HG02623 (cell line): ENCODE measurements around the gene PIK3CB.
"Not testable (repeated sequence)": the region's sequence is repeated elsewhere in the genome, so short reads cannot be mapped to it uniquely, and the experiment has no call there.

Experiments used
- ATAC-seq: cut with Tn5 transposase; IDR thresholded peaks from one replicate; pipeline ENCODE4 v1.9.1; 2021; ENCODE audit warnings: moderate library complexity; ENCODE audit not compliant: unreplicated experiment

The PIK3CB gene

DNA sequence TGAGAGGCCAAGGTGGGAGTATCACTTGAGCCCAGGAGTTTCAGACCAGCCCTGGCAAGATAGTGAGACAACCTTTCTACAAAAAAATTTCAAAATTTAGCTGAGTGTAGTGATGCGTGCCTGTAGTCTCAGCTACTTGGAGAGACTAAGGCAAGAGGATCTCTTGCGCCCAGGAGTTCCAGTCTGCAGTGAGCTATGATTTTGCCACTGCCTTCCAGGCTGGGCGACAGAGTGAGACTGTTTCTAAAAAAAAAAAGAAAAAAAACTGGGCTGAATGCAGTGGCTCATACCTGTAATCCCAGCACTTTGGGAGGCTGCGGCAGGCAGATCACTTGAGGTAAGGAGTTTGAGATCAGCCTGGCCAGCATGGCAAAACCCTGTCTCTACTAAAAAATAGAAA, 14.0 kb upstream of the PIK3CB start:
- ATAC-seq: no peak

DNA sequence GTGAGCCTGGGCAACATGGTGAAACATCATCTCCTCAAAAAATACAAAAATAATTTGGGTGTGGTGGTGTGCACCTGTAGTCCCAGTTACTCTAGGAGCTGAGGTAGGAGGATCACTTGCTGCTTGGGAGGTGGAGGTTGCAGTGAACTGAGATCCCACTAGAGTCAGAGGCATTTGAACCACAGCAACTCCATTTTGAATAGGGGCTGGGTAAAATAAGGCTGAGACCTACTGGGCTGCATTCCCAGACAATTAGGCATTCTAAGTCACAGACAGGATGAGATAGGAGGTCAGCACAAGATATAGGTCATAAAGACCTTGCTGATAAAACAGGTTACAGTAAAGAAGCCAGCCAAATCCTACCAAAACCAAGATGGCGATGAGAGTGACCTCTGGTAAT, 12.1 kb upstream of the PIK3CB start:
- not testable (repeated sequence) for ATAC-seq

DNA sequence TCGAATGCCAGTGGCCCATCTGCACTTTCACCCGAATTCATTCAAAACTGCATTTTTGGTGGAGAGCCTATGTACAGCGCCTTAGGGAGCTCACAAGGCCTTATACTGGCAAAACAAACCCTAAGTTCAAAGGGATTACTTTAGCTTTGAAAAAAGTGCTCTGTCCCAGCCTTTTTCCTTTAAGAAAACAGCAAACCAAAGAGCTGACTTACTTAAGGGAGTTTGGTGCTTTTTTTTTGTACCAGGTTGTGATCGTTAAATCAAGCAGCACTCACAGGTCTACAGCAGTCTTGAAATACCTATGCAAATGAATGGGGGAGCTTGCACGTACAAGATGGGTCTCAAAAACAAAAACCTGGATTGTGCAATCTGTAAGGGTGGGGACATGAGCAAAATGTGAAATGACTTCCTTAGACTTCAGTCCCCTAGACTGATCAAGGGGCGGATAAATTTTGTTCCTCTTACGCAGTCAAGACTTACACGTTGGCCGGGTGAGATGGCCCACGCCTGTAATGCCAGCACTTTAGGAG, 11.6 kb upstream of the PIK3CB start:
- ATAC-seq: no peak

DNA sequence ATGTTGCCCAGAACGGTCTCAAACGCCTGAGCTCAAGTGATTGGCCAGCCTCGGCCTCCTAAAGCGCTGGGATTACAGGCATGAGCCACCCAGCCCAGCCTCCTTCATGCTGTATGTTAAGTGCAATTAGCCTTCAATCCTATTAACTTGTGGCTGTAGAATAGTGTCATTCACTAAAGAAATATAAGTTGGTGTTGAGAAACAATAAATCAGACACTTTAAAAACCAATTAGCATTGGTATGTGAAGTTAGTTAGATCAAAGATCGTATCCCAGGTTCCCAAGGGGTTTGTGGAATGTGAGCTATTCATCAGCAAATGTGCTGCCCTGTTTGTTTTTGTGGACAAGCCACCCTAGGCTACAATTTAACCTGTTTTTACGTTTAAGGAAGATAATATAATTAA, 11.0 kb upstream of the PIK3CB start:
- no peak for ATAC-seq

DNA sequence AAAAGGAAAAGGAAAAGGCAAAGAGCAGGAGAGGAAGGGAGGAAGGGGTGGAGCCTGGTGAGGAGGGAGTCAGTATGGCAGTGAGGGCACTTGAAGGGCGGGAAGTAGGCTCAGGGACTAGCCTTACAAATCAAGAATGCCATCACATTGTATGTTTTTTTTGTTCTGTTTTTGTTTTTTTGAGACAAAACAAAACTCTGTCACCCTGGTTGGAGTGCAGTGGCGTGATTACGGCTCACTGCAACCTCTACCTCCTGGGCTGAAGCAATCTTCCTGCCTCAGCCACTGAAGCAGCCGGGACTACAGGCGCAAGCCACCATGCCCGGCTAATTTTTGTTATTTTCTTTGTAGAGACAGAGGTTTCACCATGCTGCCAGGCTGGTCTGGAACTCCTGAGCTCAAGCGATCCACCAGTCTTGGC, 10.5 kb upstream of the PIK3CB start:
- no peak for ATAC-seq

DNA sequence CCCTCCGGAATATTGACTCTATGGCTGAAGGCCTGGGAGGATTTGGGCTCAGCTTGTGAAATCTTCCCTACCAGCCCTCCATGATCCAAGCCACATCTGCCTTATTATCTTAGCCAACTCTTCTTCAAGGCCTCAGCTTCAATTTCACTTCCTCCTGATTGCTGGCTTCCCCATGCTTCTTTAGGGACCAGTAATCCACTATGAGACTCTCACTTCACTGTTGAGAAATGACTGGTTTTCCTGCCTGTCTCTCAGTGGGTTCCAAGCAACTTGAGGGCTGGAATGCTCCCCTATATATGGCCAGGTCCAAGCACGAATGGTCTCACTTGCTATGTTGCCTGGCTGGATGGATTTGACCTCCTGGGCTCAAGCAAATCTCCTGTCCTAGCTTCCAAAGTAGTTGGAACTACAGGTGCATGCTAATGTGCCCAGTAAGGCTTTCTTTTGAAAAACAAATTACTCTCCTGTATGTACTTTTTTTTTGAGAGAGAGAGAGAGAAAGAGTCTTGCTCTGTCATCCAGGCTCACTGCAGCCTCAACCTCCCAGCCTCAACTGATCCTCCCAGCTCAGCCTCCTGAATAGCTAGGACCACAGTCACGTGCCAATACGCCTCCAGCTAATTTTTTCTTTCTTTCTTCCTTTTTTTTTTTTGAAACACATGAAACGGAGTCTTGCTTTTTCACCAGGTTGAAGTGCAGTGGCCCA, 7.9 kb upstream of the PIK3CB start:
- no peak for ATAC-seq

DNA sequence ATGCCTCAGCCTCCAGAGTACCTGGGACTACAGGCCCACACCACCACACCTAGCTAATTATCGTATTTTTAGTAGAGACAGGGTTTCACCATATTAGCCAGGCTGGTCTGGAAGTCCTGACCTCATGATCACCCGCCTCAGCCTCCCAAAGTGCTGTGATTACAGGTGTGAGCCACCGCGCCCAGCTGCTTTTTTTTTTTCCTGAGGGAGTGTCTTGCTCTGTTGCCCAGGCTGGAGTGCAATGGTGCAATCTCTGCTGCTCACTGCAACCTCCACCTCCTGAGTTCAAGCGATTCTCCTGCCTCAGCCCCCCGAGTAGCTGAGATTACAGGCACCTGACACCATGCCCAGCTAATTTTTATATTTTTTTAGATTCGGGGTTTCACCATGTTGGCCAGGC, 3.7 kb upstream of the PIK3CB start:
- not testable (repeated sequence) for ATAC-seq

DNA sequence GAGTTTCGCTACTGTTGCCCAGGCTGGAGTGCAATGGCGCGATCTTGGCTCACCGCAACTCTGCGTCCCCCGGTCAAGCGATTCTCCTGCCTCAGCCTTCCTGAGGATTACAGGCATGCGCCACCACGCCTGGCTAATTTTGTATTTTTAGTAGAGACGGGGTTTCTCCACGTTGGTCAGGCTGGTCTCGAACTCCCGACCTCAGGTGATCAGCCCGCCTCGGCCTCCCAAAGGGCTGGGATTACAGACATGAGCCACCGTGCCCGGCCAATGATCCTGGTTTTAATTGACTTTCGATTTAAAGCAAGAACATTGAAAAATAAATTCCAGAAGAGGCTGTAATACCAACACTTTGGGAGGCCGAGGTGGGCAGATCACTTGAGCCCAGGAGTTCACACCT, 1.1 kb upstream of the PIK3CB start:
- not testable (repeated sequence) for ATAC-seq

DNA sequence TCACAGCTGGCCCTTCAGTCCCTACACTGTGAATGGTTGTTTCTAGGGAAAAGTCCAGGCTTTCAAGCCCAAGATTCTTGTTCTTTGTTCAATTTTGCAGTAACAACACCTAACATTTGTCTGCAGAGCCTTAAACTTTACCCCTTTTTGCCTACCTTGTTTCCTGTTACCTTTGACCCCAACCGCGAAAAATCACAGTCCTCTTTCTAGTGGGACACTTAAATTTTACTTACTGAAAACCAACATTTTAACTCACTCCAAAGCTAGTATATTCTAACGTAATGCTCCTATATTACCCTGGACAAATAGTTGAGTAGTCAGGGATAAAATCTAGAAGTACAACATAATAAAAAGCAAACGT, 649 bp upstream of the PIK3CB start:
- ATAC-seq: no peak

DNA sequence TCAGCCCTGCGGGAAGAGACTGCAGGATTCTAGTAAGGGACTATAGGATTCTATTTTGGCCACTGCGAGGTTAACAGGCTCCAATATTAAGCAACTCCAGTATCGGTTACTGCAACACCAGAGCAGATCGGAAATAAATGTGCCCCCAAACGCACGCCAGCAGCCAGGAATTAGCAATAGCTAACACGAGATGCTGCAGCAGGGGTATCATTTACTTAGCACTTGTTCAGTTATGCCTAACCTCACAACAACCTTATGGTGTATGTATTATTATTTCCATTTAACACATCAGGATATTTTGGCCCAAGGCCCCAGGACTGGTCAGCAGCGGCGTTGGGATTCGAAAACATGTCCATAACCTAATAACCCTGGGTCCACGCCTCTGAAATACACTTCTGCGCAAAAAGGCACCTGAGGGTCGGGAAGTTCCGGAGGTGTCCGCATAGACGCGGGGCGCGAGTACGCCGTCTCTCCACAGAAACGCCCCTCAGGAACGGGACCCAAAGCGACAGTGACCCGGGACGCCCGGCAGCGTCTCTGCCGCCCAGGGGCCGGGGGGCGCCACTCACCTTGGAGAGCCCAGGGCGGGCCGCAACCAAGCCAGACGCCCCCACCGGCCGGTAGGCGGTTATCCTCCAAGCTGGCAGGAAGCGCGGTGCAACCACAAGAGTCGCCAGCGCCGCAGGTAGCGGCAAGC, 681 bp downstream of the PIK3CB start:
- ATAC-seq: peak; percentile 40

DNA sequence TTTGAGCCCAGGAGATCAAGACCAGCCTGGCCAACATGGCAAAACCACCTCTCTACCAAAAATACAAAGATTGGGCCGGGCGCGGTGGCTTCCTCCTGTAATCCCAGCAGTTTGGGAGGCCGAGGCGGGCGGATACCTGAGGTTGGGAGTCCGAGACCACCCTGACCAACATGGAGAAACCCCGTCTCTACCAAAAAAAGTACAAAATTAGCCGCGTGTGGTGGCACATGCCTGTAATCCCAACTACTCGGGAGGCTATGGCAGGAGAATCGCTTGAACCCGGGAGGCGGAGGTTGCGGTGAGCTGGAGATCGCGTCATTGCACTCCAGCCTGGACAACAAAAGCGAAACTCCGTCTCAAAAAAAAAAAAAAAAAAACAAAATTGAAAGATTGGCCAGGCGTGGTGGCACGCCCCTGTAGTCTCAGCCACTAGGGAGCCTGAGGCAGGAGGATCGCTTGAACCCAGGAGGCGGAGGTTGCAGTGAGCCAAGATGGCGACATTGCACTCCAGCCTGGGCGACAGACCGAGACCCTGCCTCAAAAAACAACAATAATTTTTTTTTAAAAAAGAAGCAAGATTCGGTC, 2.2 kb downstream of the PIK3CB start:
- ATAC-seq: not testable (repeated sequence)

DNA sequence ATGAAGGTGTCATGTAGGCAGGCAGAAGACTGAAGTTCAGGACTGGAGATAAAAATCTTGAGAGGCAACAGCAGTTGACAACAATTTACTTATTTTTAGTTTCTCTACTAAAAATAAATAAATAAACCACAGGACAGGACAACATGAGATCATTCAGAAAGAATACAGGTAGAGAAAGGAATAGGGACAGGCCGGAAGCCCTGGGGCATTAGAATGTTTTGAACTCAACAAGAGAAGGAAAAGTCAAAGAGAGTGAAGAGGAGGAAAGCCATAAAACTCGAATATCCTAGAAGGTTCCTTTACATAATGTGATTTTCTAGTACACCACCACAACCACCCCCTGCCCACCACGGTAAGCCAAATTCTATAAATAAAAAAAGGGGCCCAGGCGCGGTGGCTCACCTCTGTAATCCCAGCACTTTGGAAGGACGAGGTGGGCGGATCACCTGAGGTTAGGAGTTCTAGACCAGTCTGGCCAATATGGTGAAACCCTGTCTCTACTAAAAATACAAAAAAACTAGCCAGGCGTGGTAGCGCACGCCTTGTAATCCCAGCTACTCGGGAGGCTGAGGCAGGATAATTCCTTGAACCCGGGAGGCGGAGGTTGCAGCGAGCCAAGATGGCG, 4.7 kb downstream of the PIK3CB start:
- no peak for ATAC-seq

DNA sequence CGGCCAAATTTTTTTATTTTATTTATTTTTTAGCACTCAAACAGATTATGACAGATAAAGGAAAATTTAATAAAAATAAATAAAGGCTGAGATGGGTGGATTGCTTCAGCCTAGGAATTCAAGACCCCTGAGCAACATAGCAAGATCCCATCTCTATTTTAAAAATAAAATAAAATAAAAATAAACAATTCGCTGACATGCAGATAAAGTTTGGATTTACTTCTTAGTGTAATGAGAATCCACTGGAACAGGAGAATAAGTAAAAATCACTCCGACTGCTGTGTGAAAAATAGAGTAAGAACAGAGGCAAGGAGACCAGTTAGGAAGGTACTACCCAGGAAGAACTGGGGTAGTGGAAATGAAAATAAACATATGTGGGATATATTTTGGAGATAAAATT, 5.6 kb downstream of the PIK3CB start:
- ATAC-seq: no peak

DNA sequence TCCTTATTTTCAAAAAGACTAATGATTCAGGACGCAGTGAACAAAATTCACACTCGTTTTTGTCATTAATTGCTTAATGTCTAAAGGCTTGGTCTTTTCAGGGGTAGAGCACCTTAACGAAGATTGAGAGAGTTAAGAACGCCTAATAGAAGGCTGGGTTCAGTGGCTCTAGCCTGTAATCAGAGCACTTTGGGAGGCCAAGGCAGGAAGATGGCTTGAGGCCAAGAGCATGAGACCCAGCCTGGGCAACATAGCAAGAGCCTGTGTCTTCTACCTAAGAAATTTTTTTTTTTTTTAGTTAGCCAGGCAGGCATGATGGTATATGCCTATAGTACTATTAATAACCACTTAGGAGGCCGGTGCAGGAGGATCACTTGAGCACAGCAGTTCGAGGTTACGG, 7.5 kb downstream of the PIK3CB start:
- ATAC-seq: no peak

DNA sequence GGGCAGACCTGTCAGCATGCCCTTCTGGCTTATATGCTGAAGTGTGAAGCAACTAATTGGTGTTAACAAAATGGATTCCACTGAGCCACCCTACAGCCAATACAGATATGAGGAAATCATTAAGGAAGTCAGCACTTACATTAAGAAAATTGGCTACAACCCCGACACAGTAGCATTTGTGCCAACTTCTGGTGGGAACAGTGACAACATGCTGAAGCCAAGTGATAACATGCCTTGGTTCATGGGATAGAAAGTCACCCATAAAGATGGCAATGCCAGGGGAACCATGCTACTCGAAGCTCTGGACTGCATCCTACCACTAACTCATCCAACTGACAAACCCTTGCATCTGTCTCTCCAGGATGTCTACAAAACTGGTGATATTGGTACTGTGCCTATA, 9.4 kb downstream of the PIK3CB start:
- ATAC-seq: no peak

DNA sequence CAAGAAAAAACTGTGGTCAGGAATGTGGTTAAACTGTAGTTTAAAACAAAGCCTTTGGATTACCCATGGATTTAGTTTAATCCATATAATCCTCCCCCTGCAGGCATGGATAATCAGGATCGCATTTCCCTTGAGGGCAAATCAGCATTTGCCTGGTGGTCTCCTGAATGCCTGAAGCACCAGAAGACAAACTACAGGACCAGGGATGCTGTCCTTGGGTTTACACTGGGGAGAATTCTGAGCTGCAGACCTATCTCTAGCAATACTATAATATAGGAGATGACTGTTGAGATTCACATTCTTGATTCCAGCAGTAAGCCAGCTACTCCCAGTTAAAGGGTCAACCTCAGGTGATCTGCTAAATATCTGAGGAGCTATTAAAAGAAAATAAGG, 10.6 kb downstream of the PIK3CB start:
- ATAC-seq: no peak

DNA sequence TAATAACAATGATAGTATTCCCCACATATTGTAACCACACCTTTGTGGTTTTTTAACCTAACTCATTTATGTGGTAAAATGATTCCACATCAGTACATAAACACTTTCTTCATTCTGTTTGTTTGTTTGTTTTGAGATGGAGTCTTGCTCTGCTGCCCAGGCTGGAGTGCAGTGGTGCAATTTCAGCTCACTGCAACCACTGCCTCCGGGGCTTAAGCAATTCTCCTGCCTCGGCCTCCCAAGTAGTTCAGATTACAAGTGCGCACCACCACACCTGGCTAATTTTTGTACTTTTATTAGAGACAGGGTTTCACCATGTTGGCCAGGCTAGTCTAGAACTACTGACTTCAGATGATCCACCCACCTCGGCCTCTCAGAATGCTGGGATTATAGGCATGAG, 14.3 kb downstream of the PIK3CB start:
- ATAC-seq: not testable (repeated sequence)

DNA sequence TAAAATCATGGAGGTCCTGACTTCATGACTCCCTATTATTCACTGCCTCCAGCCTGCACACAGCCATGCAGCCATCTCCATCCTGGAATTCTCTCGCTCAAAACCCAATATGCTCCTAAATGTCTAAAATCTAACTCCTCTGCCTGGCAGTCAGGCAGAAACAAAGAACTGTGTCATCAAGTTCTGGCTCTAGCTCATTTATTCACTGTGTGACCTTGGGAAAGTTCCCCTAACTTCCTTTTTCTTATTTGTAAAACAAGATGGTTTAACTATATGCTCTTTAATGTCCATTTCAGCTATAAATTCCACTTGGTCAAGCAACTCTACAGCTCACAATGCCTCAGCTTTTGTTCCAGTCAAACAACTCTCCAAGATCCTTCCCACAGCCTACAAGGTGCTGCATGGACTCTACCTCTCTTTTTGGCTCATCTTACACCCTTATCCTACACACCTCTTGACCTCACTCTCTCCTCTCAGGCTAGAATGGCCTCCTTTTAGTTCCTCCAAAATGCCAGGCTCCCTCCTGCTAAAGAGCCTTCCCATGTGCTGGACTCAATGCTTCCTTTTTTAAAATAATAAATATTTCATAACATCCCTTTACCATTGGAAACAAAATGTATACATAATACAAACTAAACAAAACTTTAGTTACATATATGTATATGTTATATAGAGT, 16.4 kb downstream of the PIK3CB start:
- ATAC-seq: no peak

DNA sequence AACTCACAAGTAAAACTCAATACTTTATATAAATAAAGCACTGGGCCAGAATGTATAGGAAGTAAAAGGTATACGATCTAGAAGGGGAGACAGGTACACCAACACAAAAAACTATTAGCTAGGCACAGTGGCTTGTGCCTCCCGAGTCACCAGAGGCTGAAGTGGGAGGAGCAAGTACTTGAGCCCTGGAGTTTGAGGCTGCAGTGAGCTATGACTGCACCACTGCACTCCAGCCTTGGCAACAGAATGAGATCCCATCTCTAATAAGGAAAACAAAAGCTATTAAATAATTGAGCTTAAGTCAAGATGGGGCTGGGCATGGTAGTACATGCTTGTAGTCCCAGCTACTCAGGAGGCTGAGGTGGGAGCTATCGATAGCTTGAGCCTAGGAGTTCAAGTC, 17.0 kb downstream of the PIK3CB start:
- ATAC-seq: no peak

DNA sequence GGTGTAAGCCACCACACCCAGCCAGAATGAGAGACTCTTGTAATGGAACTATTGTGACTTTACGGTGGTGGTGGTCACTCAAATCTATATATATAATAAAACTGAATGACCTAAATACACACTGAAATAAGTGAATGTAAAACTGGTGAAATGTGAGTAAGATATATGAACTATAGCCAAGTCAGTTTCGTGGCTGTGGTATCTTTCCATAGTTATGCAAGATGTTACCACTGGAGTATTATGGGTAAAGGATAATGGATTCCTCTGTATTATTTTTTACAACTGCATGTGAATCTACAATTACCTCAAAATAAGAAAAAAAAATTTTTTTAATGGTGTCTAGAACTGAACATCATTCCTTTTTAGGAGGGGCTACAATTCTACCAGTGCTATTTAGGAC, 21.9 kb downstream of the PIK3CB start:
- no peak for ATAC-seq
